IMR-90 (cell line): ENCODE measurements around the gene KLK1.

ENCODE experiments used
- BHLHE40 ChIP-seq: fragments of 150-350 bp; IDR thresholded peaks from 2 replicates; pipeline ENCODE4 v1.6.1; 2016; ENCODE audit warnings: mild to moderate bottlenecking, low read depth, low read length
- CEBPB ChIP-seq: IDR thresholded peaks from 2 replicates; pipeline ENCODE4 v1.6.1; 2012; ENCODE audit warnings: low read depth, low read length, improper control_type of control experiment
- CTCF ChIP-seq: conservative IDR thresholded peaks from 2 replicates; pipeline ENCODE4 v1.5.1; 2012; ENCODE audit warnings: mild to moderate bottlenecking, low read depth, low read length, improper control_type of control experiment
- ELK1 ChIP-seq: fragments of 150-350 bp; IDR thresholded peaks from 2 replicates; pipeline ENCODE4 v1.6.1; 2016; ENCODE audit warnings: low read depth, mild to moderate bottlenecking, low read length, moderate library complexity, borderline replicate concordance
- POLR2A ChIP-seq: IDR thresholded peaks from 2 replicates; pipeline ENCODE4 v1.6.1; 2012; ENCODE audit warnings: mild to moderate bottlenecking, low read depth, low read length
- RAD21 ChIP-seq: IDR thresholded peaks from 2 replicates; pipeline ENCODE4 v1.6.1; 2012; ENCODE audit warnings: low read length, improper control_type of control experiment
- RCOR1 ChIP-seq: IDR thresholded peaks from 2 replicates; pipeline ENCODE4 v1.6.1; 2012; ENCODE audit warnings: mild to moderate bottlenecking, low read length, improper control_type of control experiment; ENCODE audit not compliant: insufficient replicate concordance
- SMC3 ChIP-seq: fragments of 150-350 bp; IDR thresholded peaks from 2 replicates; pipeline ENCODE4 v1.6.1; 2016; ENCODE audit warnings: low read depth, mild to moderate bottlenecking, antibody characterized with exemption, low read length, moderate library complexity
- USF2 ChIP-seq: fragments of 150-350 bp; IDR thresholded peaks from 2 replicates; pipeline ENCODE4 v1.6.1; 2017; ENCODE audit warnings: mild to moderate bottlenecking, antibody characterized with exemption, low read length, low read depth

GRCh38 chr19:50850738-50851137 is 27.2 kb upstream of the KLK1 start:
- TF ChIP-seq CTCF (no peak), POLR2A (no peak), SMC3 (no peak), BHLHE40 (no peak), RCOR1 (no peak), ELK1 (no peak), USF2 (no peak), RAD21 (no peak), CEBPB (no peak)
